Choroid plexus epithelial cell (primary cell): ENCODE results near the gene IGFBP3.

ENCODE experiments used
- DNase-seq: peaks from one replicate; pipeline ENCODE4 v3.0.0-alpha.2; 2010; ENCODE audit warnings: low read depth
- H3K4me3 ChIP-seq: 2 replicates; pipeline ENCODE4 v1.5.1; 2011; ENCODE audit warnings: low read depth, mild to moderate bottlenecking, control low read depth, low read length, moderate library complexity
- CTCF ChIP-seq: conservative IDR thresholded peaks from 2 replicates; pipeline ENCODE4 v1.5.1; 2011; ENCODE audit warnings: low read depth, mild to moderate bottlenecking, control low read depth, inconsistent platforms, low read length, moderate library complexity

IGFBP3 gene

DNA sequence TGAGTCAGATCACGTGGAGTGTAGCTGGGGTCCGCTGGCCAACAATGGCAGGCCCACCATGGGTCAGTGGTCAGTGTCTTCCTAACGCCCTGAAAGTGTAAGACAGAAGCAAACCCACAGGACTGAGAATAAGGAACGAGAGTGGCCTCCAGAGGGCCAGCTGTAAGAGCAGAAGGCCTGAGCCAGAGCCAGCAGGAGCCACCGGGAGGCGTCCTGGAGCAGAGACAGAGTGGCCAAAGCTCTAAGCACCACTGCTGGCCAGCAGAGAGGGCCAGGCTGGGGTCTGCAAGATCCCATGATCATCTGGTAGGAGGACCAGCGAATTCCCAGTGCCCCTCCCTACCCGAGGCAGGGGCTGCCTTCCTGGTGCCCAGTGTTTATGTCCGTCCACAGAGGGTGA lies 57.4 kb downstream of the IGFBP3 start:
- DNase-seq = peak; percentile 16
- H3K4me3 ChIP-seq = no peak overlapping the region
- TF ChIP-seq CTCF = peak; percentile 54
